ENCODE measurements around the gene TRPM3.

GRCh38 chr9:70927530-70927929, 193.9 kb downstream of the TRPM3 start:
- no peak for TF ChIP-seq POLR2A (IDR thresholded peaks at IDR 0.05)
- TF ChIP-seq, protein P1, sequence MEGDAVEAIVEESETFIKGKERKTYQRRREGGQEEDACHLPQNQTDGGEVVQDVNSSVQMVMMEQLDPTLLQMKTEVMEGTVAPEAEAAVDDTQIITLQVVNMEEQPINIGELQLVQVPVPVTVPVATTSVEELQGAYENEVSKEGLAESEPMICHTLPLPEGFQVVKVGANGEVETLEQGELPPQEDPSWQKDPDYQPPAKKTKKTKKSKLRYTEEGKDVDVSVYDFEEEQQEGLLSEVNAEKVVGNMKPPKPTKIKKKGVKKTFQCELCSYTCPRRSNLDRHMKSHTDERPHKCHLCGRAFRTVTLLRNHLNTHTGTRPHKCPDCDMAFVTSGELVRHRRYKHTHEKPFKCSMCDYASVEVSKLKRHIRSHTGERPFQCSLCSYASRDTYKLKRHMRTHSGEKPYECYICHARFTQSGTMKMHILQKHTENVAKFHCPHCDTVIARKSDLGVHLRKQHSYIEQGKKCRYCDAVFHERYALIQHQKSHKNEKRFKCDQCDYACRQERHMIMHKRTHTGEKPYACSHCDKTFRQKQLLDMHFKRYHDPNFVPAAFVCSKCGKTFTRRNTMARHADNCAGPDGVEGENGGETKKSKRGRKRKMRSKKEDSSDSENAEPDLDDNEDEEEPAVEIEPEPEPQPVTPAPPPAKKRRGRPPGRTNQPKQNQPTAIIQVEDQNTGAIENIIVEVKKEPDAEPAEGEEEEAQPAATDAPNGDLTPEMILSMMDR (IDR thresholded peaks at IDR 0.05), result no peak
